SH-SY5Y (cell line): Measurements from ENCODE around the gene CIZ1.

Experiments used
- GATA2 ChIP-seq: IDR thresholded peaks from 2 replicates; pipeline ENCODE4 v1.6.1; 2011; ENCODE audit warnings: mild to moderate bottlenecking, low read depth, low read length
- GATA3 ChIP-seq: IDR thresholded peaks from 2 replicates; pipeline ENCODE4 v1.6.1; 2011; ENCODE audit warnings: low read depth, mild to moderate bottlenecking, low read length, moderate library complexity

Gene CIZ1

GRCh38 chr9:128182893-128183588 lies 8.3 kb downstream of the CIZ1 start:
- TF ChIP-seq GATA3 (no peak), GATA2 (no peak)

GRCh38 chr9:128180447-128180846 lies 10.9 kb downstream of the CIZ1 start:
- TF ChIP-seq GATA2 (no peak), GATA3 (no peak)

- TF ChIP-seq GATA3 (no peak), GATA2 (no peak)
Observed at GRCh38 chr9:128180001-128180400, 11.4 kb downstream of the CIZ1 start.

- no peak for TF ChIP-seq GATA3
- no peak for TF ChIP-seq GATA2
Observed at GRCh38 chr9:128178806-128179431, 12.5 kb downstream of the CIZ1 start.

- TF ChIP-seq GATA2: no peak
Observed at GRCh38 chr9:128175726-128176125, 15.6 kb downstream of the CIZ1 start.

GRCh38 chr9:128175102-128175563 lies 16.2 kb downstream of the CIZ1 start:
- TF ChIP-seq GATA2 (no peak), GATA3 (no peak)

GRCh38 chr9:128174062-128174461 lies 17.3 kb downstream of the CIZ1 start:
- TF ChIP-seq GATA3 (no peak), GATA2 (no peak)

GRCh38 chr9:128169925-128170324 lies 21.4 kb downstream of the CIZ1 start:
- TF ChIP-seq GATA3: no peak
- TF ChIP-seq GATA2: no peak

- TF ChIP-seq GATA2 (no peak), GATA3 (no peak)
Observed at GRCh38 chr9:128169492-128169891, 21.9 kb downstream of the CIZ1 start.

- TF ChIP-seq GATA2 (no peak), GATA3 (no peak)
Observed at GRCh38 chr9:128168731-128169308, 22.6 kb downstream of the CIZ1 start.

- TF ChIP-seq GATA2 (no peak), GATA3 (no peak)
Observed at GRCh38 chr9:128167209-128167608, 24.2 kb downstream of the CIZ1 start.

GRCh38 chr9:128166169-128166568 lies 25.2 kb downstream of the CIZ1 start:
- TF ChIP-seq GATA3 (no peak), GATA2 (no peak)

GRCh38 chr9:128164307-128164885 lies 27.0 kb downstream of the CIZ1 start:
- TF ChIP-seq GATA3 (no peak), GATA2 (no peak)

- no peak for TF ChIP-seq GATA2
- TF ChIP-seq GATA3: no peak
Observed at GRCh38 chr9:128163523-128164306, 27.7 kb downstream of the CIZ1 start.

- no peak for TF ChIP-seq GATA3
- no peak for TF ChIP-seq GATA2
Observed at GRCh38 chr9:128163027-128163515, 28.3 kb downstream of the CIZ1 start.
